Thoracic aorta (tissue), 2 donors: ENCODE data around the gene CHST3. TPM values are rescaled to one million over a fixed set of nuclear protein-coding genes. Genes with fewer than 3 reads are reported as not detected.
A peak's percentile ranks its signal among the peaks of the same experiment; 100 is the strongest.

Source experiments
- ATAC-seq: fragments of 150-250 bp; one replicate; pipeline ENCODE4 v1.8.0; 2017; ENCODE audit warnings: low read depth; ENCODE audit not compliant: insufficient number of reproducible peaks, low FRiP score
- DNase-seq: peaks from one replicate; pipeline ENCODE4 v3.0.0-alpha.2; 2020; ENCODE audit warnings: low spot score
- H3K27ac ChIP-seq, 2 donors: fragments of 200-600 bp; sonication (generic); 1 replicate in 1 of 2; 2 replicates in 1 of 2; pipeline ENCODE4 v1.5.1; 2016; ENCODE audit warnings: mild to moderate bottlenecking in 2 of 2, moderate library complexity in 2 of 2
- H3K27me3 ChIP-seq: fragments of 200-600 bp; sonication (generic); replicated peaks from 2 replicates; pipeline ENCODE4 v1.6.0; 2016; ENCODE audit warnings: mild to moderate bottlenecking; ENCODE audit not compliant: insufficient read depth
- H3K36me3 ChIP-seq: fragments of 200-600 bp; sonication (generic); one replicate; pipeline ENCODE4 v1.5.1; 2016
- H3K4me1 ChIP-seq, 2 donors: fragments of 200-600 bp; sonication (generic); 1 replicate in 1 of 2; 2 replicates in 1 of 2; pipeline versions ENCODE4 v1.5.1 to v1.6.0; 2016; ENCODE audit warnings: low read depth in 2 of 2, mild to moderate bottlenecking in 1 of 2; ENCODE audit not compliant: control insufficient read depth in 1 of 2
- H3K4me3 ChIP-seq: fragments of 200-600 bp; sonication (generic); 2 replicates; pipeline ENCODE4 v1.5.1; 2016; ENCODE audit warnings: mild to moderate bottlenecking
- H3K9me3 ChIP-seq: fragments of 200-600 bp; sonication (generic); 2 replicates; pipeline ENCODE4 v1.5.1; 2016
- total RNA-seq, 2 donors: library from RNA; depleted of rRNA; stranded (reverse); fragments of >200 nt; gene quantifications; one replicate each; pipeline versions ENCODE4 v1.1.0 to v1.2.3, GENCODE V29; 2016
- TF ChIP-seq, protein P1 (sequence below): fragments of 200-600 bp; sonication (generic); IDR thresholded peaks from one replicate; pipeline ENCODE4 v1.5.1; 2019; ENCODE audit warnings: antibody characterized with exemption

Gene CHST3
- total RNA-seq, 2 donors from 2014 or later: 54.4 to 80.6 TPM

DNA sequence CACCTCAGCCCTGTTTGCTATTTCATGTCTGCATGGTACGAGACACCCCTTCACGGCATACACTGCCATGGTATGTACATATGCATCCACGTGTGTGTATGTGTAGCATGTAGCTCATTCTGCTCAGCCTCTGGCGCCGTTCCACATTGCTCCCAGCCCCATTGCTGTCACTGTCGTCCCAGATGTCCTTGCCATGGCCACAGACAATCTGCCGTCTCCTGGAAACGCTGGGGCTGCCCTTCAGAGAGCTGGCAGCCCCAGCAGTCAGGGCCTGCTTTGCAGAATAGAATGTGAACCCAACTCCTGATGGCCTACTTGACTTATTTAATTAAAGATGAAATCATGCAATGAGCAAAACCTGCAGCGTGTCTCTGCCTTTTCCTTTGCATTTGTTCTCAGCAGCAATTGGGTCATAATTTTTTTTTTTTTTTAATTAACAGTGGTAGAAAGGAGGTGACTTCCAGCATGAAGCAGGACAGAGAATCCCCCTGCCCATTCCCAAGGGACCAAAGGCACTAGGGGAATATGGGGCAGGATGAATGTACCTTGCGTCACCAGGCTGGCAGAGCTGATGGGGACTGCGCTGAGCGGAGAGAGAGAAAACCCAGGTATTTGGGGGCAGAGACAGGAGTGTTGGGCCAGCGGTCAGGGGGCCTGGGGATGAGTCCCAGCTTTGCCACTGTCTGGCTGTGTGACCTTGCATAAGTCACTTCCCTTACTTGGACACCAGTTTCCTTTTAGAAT, 49.2 kb downstream of the CHST3 start:
- Histone ChIP-seq H3K4me3 (no peak overlapping the region), H3K27me3 (no peaks in the 10 kb centered on the region), H3K36me3 (peaks cover 18% of the 10 kb centered on the region), H3K4me1 (peaks cover 40 to 67% of the 10 kb centered on the region in 2 donors), H3K27ac (no peak overlapping the region), H3K9me3 (no peaks in the 10 kb centered on the region)
- no peak for ATAC-seq
- no peak for DNase-seq
- TF ChIP-seq, protein P1, sequence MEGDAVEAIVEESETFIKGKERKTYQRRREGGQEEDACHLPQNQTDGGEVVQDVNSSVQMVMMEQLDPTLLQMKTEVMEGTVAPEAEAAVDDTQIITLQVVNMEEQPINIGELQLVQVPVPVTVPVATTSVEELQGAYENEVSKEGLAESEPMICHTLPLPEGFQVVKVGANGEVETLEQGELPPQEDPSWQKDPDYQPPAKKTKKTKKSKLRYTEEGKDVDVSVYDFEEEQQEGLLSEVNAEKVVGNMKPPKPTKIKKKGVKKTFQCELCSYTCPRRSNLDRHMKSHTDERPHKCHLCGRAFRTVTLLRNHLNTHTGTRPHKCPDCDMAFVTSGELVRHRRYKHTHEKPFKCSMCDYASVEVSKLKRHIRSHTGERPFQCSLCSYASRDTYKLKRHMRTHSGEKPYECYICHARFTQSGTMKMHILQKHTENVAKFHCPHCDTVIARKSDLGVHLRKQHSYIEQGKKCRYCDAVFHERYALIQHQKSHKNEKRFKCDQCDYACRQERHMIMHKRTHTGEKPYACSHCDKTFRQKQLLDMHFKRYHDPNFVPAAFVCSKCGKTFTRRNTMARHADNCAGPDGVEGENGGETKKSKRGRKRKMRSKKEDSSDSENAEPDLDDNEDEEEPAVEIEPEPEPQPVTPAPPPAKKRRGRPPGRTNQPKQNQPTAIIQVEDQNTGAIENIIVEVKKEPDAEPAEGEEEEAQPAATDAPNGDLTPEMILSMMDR: no peak

DNA sequence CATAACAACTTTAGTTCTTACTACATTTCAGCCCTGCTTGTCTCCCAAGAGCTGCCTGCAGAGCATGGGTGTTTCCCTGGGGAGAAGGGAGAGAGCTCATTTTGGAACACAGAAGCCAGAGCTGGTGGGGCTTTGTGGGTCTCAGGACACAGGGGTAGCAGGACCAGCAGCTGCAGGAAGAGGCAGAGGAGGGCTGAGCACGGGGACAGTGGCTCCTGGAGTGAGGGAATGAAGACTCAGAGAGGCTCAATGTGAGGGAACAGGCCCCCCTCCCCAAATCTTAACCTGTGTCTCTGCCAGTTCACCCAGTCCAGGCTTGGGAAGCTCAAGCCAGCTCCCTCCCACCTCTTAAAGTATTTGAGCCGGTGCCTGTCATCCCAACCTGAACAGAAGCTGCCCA, 50.0 kb downstream of the CHST3 start:
- no peak overlapping the region for H3K27ac ChIP-seq
- ATAC-seq (no peak), DNase-seq (no peak)
- peaks cover 13% of the 10 kb centered on the region for H3K36me3 ChIP-seq
- H3K4me3 ChIP-seq: no peak overlapping the region
- no peaks in the 10 kb centered on the region for H3K27me3 ChIP-seq
- H3K9me3 ChIP-seq: no peaks in the 10 kb centered on the region
- TF ChIP-seq, protein P1: no peak
- peaks cover 33 to 59% of the 10 kb centered on the region in 2 donors for H3K4me1 ChIP-seq

DNA sequence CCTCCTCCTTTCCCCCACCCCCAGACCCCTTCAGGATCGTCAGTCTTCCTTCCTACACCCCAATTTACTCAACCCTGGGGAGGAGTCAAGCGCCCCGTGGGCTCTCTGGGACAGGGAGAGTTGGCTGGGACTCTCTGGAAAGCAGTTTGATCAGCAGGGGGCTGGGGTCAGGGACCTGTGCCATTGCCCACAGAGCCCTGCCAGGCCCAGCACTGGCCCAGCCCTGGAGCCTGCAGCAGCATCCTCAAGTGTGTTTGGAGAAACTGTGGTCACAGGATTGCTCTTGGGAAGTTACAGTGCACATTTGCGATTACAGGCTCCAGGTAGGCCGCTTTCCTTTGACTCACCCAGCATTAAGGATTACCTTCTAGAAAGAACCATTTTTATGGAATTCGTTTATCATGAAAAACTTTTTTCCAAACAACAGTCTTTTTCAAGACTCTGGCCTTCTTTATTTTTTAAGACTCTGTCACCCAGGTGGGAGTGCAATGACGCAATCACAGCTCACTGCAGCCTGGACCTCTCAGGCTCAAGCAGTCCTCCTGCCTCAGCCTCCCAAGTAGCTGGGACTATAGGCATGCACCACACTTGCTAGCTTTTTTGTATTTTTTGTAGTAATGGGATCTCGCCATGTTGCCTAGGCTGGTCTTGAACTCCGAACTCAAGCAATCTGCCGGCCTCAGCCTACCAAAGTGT, 50.7 kb downstream of the CHST3 start:
- Histone ChIP-seq H3K27me3 (no peaks in the 10 kb centered on the region), H3K4me1 (peaks cover 31 to 63% of the 10 kb centered on the region in 2 donors), H3K4me3 (no peak overlapping the region), H3K27ac (no peak overlapping the region), H3K9me3 (no peaks in the 10 kb centered on the region), H3K36me3 (peaks cover 13% of the 10 kb centered on the region)
- DNase-seq (no peak), ATAC-seq (no peak)
- TF ChIP-seq, protein P1: no peak

DNA sequence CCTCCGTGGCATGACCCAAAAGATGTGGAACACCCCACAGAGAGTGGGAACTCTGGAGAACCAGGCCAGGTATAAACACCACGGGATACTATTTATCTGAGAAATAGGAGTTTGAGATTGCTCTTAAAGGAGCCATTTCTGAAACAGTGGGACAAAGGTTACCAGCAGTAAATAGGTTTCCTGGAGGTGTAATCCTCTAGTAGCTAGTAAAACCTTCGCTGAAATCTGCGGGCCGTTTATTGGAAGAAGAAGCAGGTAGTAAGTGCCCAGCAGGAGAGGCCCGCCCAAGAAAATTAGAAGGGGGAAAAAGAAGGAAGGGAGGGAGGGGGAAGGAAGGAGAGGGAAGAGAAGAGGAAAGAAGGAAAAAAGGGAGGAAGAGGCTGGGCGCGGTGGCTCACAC, 51.6 kb downstream of the CHST3 start:
- no peak for ATAC-seq
- TF ChIP-seq, protein P1: no peak
- DNase-seq: no peak
- peaks cover 22 to 62% of the 10 kb centered on the region in 2 donors for H3K4me1 ChIP-seq
- H3K36me3 ChIP-seq: peaks cover 13% of the 10 kb centered on the region
- H3K27me3 ChIP-seq: no peaks in the 10 kb centered on the region
- H3K27ac ChIP-seq: no peak overlapping the region
- no peak overlapping the region for H3K4me3 ChIP-seq
- H3K9me3 ChIP-seq: no peaks in the 10 kb centered on the region

DNA sequence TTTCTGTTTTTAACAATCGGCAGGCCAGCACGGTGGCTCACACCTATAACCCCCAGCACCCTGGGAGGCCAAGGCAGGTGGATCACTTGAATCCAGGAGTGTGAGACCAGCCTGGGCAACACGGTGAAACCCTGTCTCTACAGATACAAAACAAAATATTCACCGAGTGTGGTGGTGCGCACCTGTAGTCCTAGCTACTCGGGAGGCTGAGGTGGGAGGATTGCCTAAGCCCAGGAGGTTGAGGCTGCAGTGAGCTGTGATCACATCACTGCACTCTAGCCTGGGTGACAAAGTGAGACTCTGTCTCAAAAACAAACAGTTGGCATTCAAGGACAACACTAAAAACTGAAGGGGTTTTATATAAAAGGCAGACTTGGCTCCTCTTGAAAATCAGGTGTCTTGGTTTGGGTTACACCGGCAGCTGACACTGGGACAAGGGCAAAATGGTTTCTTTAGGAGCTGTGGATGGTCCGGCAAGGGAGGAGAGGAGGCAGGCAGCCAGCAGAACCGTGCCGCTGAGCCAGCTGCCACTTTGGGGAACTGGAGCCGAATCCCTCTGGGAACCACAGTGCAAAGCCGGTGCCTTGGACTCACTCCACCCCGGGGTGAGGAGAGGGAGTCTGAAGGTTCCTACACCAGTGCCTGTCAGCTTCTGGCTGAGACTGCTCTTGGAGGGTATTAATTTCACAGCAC, 52.6 kb downstream of the CHST3 start:
- H3K27me3 ChIP-seq: no peaks in the 10 kb centered on the region
- H3K4me3 ChIP-seq: peak overlapping the region; percentile 12
- H3K9me3 ChIP-seq: no peaks in the 10 kb centered on the region
- H3K27ac ChIP-seq: peak overlapping the region; percentile 38 to 45
- DNase-seq (no peak), ATAC-seq (no peak)
- TF ChIP-seq, protein P1: no peak
- peaks cover 10% of the 10 kb centered on the region for H3K36me3 ChIP-seq
- H3K4me1 ChIP-seq: peaks cover 18 to 66% of the 10 kb centered on the region in 2 donors
